ENCODE data around the gene NFATC1.

Gene NFATC1

DNA sequence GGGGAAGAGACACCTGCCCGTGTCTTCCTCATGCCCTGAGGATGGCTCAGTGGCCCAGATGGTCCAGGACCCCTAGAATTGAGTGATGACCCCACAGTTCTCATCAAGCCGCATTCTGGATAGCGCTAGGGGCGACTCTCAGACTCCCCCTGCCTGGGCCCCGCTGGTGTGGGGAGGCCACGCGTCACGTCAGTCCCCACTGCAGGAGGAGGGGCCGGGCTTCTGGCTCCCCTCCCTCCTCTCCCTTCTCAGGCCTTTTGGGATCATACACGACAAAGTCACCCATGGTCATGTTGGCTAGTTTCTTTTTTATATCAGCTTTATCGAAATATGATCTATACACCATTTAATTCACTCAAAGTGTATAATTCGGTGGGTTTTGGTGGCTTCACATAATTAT is 61.5 kb downstream of the NFATC1 start:
- DNase-seq (ENCODE audit: low spot score): no peak

DNA sequence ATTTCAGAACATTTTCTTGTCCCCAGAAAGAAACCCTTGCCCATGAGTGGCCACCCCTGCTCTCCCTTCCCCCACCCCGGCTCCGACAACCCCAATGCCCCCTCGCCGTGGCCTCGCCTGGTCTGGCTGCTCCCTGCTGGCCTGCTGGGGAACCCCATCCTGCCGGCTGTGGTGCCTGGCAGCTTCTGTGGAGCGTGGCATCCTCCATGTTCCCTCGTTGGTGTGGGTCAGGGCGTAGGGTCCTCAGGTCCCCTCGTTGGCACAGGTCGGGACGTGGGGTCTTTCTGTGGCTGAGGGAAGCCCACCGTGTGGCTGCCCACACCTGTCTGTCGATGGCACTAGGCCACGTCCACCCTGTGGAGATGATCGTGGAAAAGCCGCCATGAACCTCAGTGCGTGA is 61.9 kb downstream of the NFATC1 start:
- no peak for DNase-seq (ENCODE audit: low spot score)

DNA sequence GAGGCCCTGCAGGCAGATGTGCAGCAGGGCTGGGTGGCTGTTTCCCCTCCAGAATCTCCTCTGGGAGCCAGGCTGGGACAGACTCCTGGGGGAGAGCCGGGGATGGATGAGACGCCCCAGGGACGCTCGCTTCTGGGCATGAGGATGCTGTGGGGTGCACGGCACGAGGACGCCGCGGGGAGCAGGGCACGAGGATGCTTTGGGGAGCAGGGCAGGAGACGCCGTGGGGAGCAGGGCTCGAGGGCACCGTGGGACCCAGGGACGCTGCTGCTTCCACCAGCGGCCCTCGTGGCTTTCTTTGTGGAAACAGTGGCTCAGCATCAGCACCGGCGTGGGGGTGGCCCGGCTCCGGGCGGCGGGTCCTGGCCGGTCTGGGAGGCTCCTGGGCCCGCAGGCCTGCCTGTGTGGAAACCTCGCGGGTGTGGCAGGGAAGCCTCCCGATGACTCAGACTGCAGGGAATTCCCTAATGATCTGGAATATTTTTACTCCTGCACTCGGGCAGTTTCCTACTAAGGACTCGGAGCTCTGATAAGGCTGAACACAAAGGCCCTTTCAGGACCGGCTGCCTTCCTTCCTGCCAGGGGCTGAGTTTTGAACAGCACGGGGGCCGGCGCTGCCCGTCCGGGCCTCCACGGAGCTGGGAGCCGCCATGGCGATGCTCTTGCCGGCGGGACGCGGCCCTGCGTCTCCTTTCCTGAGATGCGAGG is 62.6 kb downstream of the NFATC1 start:
- peak; percentile 97 for DNase-seq (ENCODE audit: low spot score)

DNA sequence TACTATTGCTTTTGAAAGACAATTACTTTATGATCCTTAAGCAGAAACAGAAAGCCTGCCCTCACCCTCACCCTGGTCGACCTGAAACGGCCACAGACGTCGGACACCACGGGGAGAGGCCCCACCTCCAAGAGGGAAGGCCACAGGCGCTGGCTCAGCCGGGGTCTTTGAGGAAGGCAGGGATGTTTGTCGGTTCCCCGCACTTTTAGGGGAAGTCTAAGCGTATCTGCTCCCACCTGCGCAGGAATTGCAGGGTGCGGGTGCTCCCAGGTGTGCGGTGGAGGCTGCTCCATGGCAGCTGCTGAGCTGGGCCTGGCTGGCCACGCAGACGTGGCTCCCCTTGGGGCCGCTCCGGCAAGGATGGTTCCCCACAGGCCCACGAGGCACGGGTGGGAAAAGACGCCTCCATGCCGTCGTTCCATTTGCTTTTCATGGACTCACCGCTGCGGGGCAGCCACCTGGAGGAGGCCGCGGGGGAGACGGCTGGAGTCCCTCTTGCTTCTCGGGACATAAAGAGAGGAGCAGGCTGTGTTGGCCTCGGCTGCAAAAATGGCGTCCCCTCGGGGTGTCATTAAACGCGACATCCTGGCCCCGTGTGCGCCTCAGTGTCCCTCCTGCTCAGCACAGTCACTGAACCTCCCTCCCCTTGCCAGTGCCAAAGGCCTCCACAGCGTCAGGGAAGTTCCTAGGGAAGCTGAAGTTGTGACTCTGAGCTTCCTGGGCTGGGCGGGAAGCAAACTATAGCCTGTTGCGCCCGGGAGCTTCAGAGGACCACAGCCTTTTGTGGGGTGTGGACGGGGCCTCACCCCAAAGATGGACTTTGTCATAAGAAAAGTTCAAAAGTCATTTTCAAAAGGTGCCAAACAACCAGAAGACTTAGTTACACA is 63.4 kb downstream of the NFATC1 start:
- DNase-seq (ENCODE audit: low spot score): no peak

DNA sequence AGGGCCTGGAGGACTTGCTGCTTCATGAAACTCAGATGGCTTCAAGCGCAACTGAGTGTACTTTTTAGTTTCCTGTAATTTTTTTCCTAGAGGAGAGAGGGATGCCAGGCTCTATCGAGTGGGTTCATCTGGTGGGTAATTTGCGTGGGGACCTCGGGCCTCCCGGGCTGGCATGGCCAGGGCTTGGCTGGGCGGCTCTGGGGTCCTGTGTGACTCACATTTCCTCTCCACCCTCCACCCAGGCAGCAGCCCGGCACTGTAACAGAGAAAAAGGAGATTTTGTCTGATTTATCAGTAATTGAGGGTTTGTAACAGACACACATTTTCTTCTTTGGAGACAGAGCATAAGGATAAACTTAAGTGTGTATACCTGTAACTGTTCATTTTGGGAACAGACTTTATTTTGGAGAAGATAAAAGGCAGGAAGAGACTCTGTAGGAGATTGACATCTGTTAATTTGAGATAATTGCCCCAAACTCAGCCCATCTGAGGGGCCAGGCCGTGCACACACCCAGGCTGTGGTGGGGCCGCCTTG is 64.3 kb downstream of the NFATC1 start:
- no peak for DNase-seq (ENCODE audit: low spot score)

DNA sequence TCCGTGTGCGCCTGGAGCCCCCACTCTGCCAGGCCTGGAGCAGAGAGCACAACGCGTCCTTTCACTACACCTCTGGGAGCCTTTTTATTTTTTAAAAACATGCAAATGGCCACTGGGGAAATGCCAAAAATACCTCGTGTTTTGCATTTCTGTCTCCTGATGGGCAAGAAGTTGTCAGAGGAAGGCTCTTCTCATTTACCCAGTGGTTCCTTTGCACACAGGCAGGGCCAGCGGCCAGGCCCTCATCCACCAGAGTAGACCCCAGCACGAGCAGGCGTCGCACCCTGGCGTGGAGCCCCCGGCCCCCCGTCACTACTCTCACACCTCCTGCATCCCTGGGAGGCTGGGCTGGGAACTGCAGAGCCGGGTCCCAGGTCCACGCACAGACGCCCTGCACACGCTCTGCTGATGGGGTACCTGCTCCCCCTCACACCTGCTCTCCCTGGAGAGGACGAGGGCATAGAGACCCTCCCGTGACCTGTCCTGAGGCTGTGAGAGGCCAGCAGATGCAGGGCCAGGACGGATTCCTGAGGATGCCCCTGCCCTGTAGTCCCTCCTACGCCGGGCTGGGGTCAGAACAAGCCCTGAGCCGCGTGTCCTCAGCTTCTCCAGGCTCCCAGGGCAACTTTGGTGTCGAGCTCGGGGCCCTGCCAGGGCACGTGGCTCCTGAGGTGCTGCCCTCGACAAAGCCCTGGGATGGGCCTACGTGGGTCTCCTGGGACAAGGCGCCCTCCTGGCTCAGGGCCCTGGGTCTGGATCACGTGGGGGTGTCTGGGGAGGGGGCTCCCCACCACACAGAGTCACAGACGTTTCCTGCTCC is 65.0 kb downstream of the NFATC1 start:
- DNase-seq (ENCODE audit: low spot score): no peak

DNA sequence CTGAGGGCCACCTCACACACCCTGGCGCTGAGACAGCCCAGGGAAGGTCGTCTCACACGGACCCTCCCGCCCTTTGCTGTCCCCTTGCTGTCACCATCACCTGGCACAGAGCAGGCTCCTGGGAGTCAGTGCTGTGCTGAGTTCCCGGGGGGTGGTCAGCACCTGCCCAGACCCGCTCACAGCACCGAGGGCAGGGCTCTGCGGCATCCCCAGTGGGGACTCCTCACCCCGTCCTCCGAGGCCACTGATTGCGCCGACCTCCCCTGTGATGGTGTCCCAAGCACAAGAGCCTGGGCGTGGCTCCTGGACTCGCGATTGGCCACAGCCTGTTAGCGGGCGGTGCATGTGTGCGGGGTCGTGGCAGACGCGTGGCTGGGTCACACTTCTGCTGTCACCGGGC is 65.9 kb downstream of the NFATC1 start:
- DNase-seq (ENCODE audit: low spot score): no peak

DNA sequence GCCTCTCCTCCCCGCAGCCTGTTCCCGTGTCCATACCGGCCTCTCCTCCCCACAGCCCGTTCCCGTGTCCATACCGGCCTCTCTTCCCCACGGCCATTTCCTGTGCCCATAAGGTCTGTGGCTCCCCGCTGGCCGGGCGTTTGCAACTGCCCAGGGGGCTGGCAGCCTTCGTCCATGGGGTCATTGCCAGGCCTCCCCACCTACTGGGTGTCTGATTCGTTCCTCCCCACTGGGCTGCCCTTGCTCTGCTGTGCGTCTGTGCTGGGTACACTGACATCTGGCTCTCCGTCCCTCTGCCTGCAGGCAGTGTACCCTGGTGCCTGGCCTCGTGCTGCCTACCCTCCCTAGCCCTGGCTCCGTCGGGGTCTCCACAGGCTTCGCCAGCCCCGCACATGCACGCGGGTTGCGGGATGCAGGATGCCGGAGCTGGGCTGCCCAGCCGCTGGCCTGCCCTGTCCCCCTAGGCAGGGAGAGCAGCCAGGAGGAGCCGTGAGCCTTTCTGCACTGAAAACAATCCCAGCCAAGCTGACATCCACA is 67.8 kb downstream of the NFATC1 start:
- no peak for DNase-seq (ENCODE audit: low spot score)

DNA sequence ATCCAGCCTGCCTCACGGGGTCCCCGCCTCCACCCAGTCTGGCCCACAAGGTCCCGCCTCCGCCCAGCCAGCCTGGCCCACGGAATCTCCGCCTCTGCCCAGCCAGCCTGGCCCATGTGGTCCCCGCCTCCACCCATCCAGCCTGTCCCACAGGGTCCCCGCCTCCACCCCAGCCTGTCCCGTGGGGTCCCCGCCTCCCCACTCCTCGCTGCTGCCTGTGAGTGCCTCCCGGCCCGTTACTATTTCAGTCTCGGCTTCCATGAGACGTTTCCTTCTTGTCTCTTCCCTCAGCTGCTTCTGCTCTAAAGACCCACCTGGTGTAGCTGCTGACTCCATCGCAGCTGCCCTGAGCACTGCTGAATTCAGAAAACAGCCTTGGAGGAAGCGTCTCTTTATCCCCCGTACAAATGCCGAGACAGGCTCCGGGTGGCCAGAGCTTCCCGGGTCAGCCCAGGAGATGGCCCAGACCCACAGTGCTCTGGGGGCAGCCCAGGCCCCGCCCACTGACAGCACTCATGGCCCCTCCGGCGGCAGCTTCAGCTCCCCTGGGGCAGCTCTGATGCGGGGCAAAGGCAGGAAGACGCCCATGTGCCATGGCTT is 69.8 kb downstream of the NFATC1 start:
- DNase-seq (ENCODE audit: low spot score): no peak

DNA sequence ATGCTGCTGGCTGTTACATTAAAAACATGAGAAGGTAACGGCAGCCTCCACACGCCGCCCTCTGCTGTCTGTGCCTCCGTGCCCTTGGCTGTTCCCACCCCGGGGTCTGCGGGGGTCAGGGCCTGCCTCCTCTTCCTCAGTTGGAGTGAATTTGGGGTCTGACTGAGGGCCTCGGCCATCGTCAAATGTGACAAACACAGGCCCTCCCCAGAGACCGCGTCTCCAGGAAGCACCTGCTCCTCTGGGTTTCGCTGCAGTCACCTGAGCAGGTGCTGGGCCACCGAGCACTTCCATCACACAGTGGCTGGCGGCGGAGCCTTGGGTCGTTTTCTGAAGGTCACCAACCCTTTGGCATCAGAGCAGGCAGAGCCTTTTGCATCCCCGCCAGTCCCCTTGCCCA is 70.9 kb downstream of the NFATC1 start:
- DNase-seq (ENCODE audit: low spot score): no peak

DNA sequence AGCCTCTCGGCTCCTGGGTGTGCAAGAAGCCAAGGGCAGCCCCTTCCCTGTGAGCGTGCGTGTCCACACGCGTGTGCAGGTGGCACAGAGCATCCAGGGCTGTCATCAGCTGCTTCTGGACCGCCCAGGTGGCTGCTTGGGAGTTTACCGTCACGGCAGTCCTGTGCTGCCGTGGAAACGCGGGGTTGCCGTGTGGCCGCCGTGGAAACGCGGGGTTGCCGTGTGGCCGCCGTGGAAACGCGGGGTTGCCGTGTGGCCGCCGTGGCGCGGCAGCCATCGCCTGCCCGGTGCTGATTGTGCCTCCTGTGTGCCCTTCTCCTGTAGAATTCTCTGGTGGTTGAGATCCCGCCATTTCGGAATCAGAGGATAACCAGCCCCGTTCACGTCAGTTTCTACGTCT is 71.4 kb downstream of the NFATC1 start:
- DNase-seq (ENCODE audit: low spot score): no peak

DNA sequence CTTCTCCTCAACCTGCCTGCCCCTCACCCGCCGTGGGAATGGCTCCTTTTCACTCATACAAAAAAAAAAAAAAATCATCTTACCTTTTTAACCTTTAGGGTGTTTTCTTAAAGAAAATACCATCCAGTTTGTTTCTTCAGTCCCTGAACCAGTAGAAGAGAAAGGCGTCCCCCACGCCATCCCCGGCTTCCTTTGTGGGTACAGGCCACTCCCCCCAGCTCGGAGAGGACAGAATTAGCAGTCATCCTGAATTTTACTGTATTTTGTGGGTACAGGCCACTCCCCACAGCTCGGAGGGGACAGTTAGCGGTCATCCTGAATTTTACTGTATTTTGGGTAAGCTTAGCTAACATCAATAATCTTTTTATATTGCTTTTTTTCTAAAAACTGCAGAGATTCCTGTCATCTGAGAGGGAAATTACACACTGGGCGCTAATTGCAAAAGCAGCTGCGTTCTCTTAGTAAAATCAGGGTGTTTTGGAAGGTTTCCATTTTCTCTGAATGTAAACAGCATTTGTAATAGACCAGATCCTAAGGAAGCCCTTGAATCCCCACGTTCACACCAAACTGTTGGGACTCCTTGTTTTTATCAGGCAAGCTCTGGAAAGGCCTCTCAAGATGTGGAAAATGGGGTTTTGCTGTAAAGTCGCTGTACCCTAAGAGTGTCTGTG is 72.5 kb downstream of the NFATC1 start:
- no peak for DNase-seq (ENCODE audit: low spot score)

DNA sequence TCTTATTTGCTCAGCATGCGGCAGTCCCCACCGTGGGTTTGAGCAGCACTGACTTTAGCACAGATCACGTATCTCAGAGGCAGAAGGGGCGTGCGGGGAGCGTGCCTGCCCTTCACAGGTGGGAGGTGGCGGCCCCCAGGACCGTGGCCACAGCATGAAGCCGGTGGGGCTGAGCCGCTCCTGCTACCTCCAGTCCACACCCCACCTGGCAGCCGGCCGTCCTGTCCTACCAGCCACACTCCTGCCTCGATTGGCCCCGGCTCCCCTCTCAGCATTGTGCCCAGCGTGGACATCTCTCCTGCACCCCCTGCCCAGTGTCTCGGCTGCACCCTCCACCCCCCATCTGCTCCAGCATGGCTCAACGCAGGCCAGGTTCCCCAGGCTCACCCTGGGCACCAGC is 73.6 kb downstream of the NFATC1 start:
- no peak for DNase-seq (ENCODE audit: low spot score)

DNA sequence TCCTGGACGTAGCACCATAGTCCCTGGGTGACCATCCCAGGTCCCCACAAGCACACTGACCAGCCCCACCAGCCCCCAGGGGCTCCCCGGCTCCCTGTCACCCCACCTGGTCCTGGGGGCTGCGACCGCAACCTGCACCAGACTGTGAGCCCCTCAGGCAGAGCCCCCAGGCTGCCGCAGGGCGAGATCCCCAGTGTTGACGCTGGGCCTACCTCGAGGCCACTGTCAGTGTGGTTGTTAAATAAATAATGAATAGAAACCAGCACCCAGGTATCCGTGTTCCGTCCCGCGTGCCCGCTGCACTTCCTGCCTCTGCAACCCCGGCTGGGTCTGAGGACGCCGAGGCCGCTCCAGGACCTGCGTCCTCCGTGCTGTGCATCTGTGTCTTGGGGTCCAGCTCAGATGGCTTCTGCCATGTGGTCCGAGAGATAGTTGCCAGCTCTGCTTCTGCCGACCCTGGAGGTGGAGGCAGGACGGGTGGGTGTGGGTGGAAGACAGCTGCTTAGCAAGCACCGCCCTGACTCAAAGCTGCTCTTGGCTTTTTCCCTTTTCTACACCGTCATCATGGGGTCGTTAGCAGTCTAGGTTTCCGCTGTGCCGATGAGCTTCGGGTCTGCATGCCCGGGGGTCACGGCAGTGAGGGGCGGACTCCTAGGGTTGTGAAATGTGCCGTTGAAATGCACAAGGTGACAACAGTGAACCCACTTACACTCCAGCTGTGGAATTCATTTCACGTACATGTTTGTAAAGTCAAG is 74.2 kb downstream of the NFATC1 start:
- no peak for DNase-seq (ENCODE audit: low spot score)

DNA sequence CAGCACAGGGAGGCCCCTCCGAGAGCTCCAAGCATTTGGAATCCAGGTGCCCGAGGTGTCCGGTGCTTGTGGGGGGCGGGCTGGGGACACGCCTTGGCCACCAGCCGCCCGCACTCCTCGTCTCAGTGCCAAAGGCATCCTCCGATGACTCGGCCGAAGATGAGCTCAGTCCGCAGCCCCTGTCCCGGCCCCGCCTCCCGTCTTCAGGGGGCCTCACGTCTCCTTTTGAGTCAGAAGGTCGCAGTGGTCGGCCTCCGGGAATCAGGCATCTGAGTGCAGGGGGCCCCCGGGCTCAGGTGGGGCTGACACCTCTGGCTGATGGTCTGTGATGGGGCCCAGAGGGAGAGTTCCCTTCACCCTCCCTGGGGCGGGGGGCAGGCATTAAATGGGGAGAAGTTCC is 74.8 kb downstream of the NFATC1 start:
- DNase-seq (ENCODE audit: low spot score): no peak

DNA sequence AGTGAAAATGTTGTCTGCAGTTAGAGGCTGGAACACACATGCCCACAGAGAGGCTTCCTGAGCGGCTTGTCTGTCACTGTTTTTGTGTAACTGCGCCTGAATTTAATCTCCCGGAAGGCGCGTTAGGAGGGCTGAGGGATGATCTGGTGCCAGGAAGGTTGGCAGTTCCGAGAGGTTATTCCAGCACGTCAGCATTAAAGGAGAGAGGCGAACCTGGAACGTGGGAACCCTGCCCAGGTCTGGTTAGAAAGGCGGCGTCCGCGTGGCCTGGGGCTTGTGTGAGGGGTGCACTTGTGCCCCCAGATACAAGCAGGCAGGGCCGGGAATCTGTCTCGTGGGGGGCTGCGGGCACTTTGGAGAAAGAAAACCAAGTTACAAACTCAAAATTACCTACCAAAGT is 75.3 kb downstream of the NFATC1 start:
- DNase-seq (ENCODE audit: low spot score): no peak

DNA sequence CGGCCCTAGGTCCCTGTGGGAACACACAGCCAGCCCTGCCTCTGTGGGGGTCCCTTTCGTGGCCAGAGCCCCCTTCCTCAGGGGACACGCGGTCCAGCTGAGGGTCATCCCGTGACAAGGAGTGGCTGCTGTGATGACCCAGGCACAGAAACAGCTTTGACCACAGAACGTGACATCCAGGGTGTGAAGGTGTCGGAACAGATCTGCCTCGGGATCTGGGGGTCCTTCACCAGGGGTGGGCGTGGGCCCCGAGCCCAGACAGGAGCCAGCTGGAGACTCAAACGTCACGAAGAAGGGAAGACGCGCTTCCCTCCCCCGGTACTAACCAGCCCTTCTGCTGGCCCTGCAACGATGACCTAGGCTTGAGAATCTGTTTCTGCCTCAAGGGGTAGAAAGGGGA is 75.9 kb downstream of the NFATC1 start:
- no peak for DNase-seq (ENCODE audit: low spot score)

DNA sequence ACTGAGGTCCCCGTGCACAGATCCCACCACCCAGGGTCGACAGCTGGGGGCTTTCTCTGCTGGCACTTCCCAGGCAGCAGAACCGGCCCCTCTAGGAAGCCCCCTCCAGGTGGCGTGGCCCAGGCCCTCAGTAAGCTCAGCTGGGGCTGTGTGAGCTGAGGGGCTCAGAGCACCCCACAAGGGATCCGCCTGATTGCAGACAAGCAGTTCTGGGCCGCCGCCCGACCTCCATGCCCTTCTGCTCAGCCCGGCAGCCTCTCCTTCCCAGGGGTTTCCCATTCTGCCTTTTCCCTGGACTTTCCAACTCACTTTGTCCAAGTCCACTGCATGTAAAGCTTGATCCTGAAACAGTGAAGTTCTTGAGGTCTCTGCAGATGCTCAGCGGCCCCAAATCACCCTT is 76.4 kb downstream of the NFATC1 start:
- no peak for DNase-seq (ENCODE audit: low spot score)

DNA sequence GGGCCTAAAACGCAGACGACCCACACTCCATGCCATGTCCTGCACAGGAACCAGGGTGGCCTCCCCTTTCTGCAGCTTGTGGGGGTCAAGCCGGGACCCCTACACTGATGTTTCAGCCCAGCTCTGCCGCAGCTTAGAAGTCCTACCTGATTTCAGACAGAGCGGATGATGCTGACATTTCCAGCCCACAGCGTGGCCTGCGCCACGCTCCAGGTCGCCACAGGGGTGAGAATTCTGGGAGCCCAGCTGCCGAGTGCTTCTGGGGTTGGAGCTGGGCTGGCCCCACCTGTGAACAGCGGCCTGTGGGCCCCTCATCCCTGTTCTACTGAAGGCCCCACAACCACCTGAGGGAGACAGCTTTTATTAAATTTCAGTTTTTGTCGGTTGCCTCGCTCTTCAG is 77.2 kb downstream of the NFATC1 start:
- DNase-seq (ENCODE audit: low spot score): no peak

Measured in GM03348 (cell line).